Measurements from ENCODE around the gene SLC6A20. TPM values are rescaled to one million over a fixed set of nuclear protein-coding genes. Genes with fewer than 3 reads are reported as not detected.
A peak's percentile ranks its signal among the peaks of the same experiment; 100 is the strongest.
"Not testable (repeated sequence)": the region's sequence is repeated elsewhere in the genome, so short reads cannot be mapped to it uniquely, and the experiment has no call there.

SLC6A20 gene
- total RNA-seq, 2 donors from 2014 or later = 0.23 TPM; not detected in 1

- Mint-ChIP-seq H3K4me3 (peak overlapping the region; percentile 61), H3K4me1 (peaks cover 28% of the 10 kb centered on the region)
- peak; percentile 89 for ATAC-seq
These were observed 23.8 kb downstream of the SLC6A20 start for GRCh38 chr3:45772341-45773035.

DNA sequence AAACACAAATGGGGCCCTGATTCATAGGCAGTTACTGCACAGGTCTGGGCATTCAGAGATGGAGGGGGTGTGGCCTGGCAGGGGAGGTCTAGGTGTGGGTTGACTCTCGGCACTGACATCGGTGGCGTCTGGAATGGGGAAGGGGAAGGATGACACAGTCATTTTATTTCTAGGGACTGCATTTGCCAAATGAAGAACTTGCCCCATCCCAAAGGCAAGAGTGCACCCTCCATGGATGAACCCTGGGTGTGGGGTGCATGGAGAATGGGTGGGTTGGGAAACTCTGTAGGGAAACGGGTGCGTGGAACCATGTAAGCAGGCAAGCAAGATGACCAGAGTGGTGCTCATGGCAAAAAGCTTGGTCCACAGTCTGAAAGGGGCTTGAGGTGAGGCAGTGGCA, 24.5 kb downstream of the SLC6A20 start:
- Mint-ChIP-seq H3K4me1 (peaks cover 28% of the 10 kb centered on the region), H3K36me3 (ENCODE audit: low read depth) (no peaks in the 10 kb centered on the region), H3K4me3 (peak overlapping the region; percentile 64), H3K27me3 (peaks cover 10% of the 10 kb centered on the region), H3K27ac (no peak overlapping the region)
- H3K9me3 ChIP-seq (ENCODE audit: control insufficient read depth, low read length, poor library complexity, severe bottlenecking) = peaks cover 2% of the 10 kb centered on the region
- no peak for DNase-seq
- no peak for ATAC-seq

More at GRCh38 chr3:45772341-45773035, 23.8 kb downstream of the SLC6A20 start:
- Mint-ChIP-seq H3K36me3 (ENCODE audit: low read depth) (no peaks in the 10 kb centered on the region), H3K27me3 (peaks cover 10% of the 10 kb centered on the region), H3K27ac (no peak overlapping the region)
- no peaks in the 10 kb centered on the region for H3K9me3 ChIP-seq (ENCODE audit: control insufficient read depth, low read length, poor library complexity, severe bottlenecking)
- no peak for DNase-seq

- H3K27ac Mint-ChIP-seq = no peak overlapping the region
- no peaks in the 10 kb centered on the region for H3K36me3 Mint-ChIP-seq (ENCODE audit: low read depth)
- peaks cover 4% of the 10 kb centered on the region for H3K9me3 ChIP-seq (ENCODE audit: control insufficient read depth, low read length, poor library complexity, severe bottlenecking)
- no peak for DNase-seq
- no peak overlapping the region for H3K4me3 Mint-ChIP-seq
- ATAC-seq = no peak
- peaks cover 28% of the 10 kb centered on the region for H3K4me1 Mint-ChIP-seq
- H3K27me3 Mint-ChIP-seq = peaks cover 10% of the 10 kb centered on the region
These were observed 25.1 kb downstream of the SLC6A20 start for GRCh38 chr3:45771166-45771775.

DNA sequence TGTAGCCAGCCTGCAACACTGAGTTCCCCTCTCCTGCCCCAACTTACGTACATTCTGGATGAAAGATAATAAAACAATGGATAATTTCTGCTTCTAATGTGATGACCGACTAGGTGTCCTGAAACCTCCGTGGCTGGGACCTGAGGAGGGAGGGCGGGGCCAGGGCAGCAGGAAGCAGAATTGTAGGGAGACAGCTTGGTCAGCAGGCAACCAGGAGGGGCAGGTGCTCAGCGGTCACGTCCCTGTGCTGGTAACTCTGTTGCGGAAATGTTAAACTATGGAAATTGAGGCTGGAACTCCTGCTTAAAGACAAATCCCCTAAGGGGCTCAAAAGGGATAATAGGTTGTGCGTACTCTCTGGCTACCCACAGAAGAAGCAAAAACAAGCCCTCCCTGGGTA, 30.4 kb downstream of the SLC6A20 start:
- Mint-ChIP-seq H3K27ac (no peak overlapping the region), H3K4me1 (peaks cover 4% of the 10 kb centered on the region), H3K4me3 (no peak overlapping the region), H3K36me3 (ENCODE audit: low read depth) (peaks cover 2% of the 10 kb centered on the region), H3K27me3 (peaks cover under 1% of the 10 kb centered on the region)
- DNase-seq (no peak), ATAC-seq (no peak)
- H3K9me3 ChIP-seq (ENCODE audit: control insufficient read depth, low read length, poor library complexity, severe bottlenecking) = peaks cover 4% of the 10 kb centered on the region

- Mint-ChIP-seq H3K4me3 (no peak overlapping the region), H3K27ac (no peak overlapping the region), H3K36me3 (ENCODE audit: low read depth) (peaks cover 2% of the 10 kb centered on the region), H3K4me1 (peaks cover 3% of the 10 kb centered on the region), H3K27me3 (peaks cover 5% of the 10 kb centered on the region)
- peaks cover 4% of the 10 kb centered on the region for H3K9me3 ChIP-seq (ENCODE audit: control insufficient read depth, low read length, poor library complexity, severe bottlenecking)
- no peak for DNase-seq
- ATAC-seq = no peak
These were observed 31.0 kb downstream of the SLC6A20 start for GRCh38 chr3:45765266-45765851.

GRCh38 chr3:45763303-45763675, 33.0 kb downstream of the SLC6A20 start:
- Mint-ChIP-seq H3K27me3 (peaks cover 5% of the 10 kb centered on the region), H3K4me1 (peaks cover 3% of the 10 kb centered on the region), H3K36me3 (ENCODE audit: low read depth) (peaks cover 2% of the 10 kb centered on the region), H3K27ac (no peak overlapping the region), H3K4me3 (no peak overlapping the region)
- H3K9me3 ChIP-seq (ENCODE audit: control insufficient read depth, low read length, poor library complexity, severe bottlenecking) = peaks cover 4% of the 10 kb centered on the region
- DNase-seq = no peak
- no peak for ATAC-seq

- Mint-ChIP-seq H3K4me1 (peaks cover 3% of the 10 kb centered on the region), H3K4me3 (no peak overlapping the region), H3K27ac (no peak overlapping the region), H3K27me3 (peaks cover 5% of the 10 kb centered on the region), H3K36me3 (ENCODE audit: low read depth) (peaks cover 2% of the 10 kb centered on the region)
- peaks cover 4% of the 10 kb centered on the region for H3K9me3 ChIP-seq (ENCODE audit: control insufficient read depth, low read length, poor library complexity, severe bottlenecking)
- ATAC-seq (no peak), DNase-seq (no peak)
These were observed 33.6 kb downstream of the SLC6A20 start for GRCh38 chr3:45762647-45763302.

GRCh38 chr3:45761831-45762230, 34.5 kb downstream of the SLC6A20 start:
- ATAC-seq (no peak), DNase-seq (no peak)
- H3K4me1 Mint-ChIP-seq = peaks cover 3% of the 10 kb centered on the region
- H3K27me3 Mint-ChIP-seq = peaks cover 5% of the 10 kb centered on the region
- peaks cover 2% of the 10 kb centered on the region for H3K9me3 ChIP-seq (ENCODE audit: control insufficient read depth, low read length, poor library complexity, severe bottlenecking)
- H3K4me3 Mint-ChIP-seq = no peak overlapping the region
- peaks cover 2% of the 10 kb centered on the region for H3K36me3 Mint-ChIP-seq (ENCODE audit: low read depth)
- no peak overlapping the region for H3K27ac Mint-ChIP-seq

DNA sequence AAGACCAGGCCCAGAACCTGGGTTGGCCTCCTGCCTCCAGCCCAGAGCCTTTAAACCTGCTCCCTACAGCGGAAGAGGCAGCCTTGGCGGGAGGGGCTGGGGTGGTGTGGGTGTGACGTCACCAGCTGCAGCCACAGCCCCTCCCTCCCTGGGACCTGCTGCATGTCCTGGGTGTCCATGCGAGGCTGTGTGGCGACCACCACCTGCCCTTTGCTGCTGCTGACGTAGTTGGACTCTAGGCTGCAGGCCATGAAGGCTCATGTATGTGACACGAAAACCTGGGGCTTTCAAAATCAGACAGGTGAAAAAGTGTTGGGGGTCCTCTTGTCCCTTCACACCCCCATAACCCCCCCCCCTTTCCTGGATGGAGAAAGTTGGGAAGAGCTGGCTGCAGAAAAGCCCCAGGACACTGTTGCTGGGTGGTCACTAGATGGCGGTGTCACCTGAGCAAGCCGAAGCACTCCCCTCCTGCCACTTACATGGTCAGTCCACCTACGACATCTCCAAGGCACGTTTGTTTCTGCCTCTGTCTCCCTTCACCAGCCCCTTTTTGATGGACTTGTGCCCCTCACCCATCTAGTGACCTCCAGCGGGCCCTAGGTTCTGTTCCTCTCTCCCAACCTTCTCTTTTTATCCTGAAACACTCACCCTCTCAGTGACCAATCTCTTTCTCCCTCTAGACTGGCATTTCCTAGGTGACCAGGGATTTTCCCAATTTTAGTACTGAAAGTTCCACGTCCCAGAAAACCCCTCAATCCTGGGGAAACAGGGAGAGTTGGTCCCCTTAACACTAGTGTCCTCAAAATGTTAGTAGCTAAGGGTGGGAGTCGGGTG, 35.2 kb downstream of the SLC6A20 start:
- peak; percentile 57 for ATAC-seq
- Mint-ChIP-seq H3K27ac (no peak overlapping the region), H3K27me3 (peaks cover 5% of the 10 kb centered on the region), H3K4me1 (peaks cover 3% of the 10 kb centered on the region), H3K36me3 (ENCODE audit: low read depth) (peaks cover 2% of the 10 kb centered on the region), H3K4me3 (no peak overlapping the region)
- H3K9me3 ChIP-seq (ENCODE audit: control insufficient read depth, low read length, poor library complexity, severe bottlenecking) = no peaks in the 10 kb centered on the region
- DNase-seq = no peak

DNA sequence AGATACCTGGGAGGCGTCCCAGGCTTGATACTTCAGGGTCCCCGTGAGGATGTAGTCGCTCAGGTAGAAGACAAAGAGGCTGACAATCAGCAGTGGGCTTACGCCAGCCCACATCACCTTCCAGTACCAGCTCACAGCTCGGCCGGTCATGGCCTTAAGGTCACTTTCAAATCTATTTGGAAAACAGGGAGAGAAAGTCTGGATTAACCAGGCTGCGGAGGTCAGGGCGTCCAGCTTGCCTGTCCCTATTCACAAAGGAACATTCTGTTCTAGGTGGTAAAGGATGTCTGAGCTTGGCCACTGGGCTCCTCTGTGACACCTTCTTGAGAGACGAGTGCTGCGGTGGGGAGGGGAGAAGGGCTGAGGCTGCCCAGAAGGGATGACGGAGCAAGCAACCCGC, 36.5 kb downstream of the SLC6A20 start:
- H3K4me1 Mint-ChIP-seq = peaks cover 3% of the 10 kb centered on the region
- no peak overlapping the region for H3K4me3 Mint-ChIP-seq
- ATAC-seq = no peak
- no peak overlapping the region for H3K27ac Mint-ChIP-seq
- peaks cover 5% of the 10 kb centered on the region for H3K27me3 Mint-ChIP-seq
- no peak for DNase-seq
- H3K9me3 ChIP-seq (ENCODE audit: control insufficient read depth, low read length, poor library complexity, severe bottlenecking) = no peaks in the 10 kb centered on the region
- peaks cover 2% of the 10 kb centered on the region for H3K36me3 Mint-ChIP-seq (ENCODE audit: low read depth)

DNA sequence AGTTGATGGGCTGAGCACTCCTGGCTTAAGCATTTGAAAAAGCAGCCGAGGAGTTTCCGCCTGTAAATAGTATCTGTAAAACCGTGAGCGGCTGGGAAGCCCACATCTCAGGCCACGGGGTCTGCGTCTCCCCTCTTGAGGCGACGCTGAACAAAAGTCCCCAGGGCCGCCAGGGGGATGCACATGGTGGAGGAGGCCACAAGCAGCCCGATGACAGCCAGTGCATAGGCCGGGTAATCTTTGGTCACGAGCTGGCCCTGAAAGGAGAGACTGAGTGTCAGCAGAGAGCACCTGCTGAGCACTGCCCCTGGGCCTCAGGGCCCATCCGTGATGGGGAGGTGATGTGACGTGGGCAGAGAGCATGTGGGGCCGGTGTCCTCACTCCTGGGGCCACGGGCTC, 37.5 kb downstream of the SLC6A20 start:
- no peak overlapping the region for H3K27ac Mint-ChIP-seq
- DNase-seq = no peak
- no peak for ATAC-seq

GRCh38 chr3:45757141-45757540, 39.2 kb downstream of the SLC6A20 start:
- not testable (repeated sequence) for H3K4me1 Mint-ChIP-seq; H3K27ac Mint-ChIP-seq; H3K27me3 Mint-ChIP-seq; H3K9me3 ChIP-seq (ENCODE audit: control insufficient read depth, low read length, poor library complexity, severe bottlenecking); H3K4me3 Mint-ChIP-seq; H3K36me3 Mint-ChIP-seq (ENCODE audit: low read depth); DNase-seq; ATAC-seq

More for the DNA sequence above, 37.5 kb downstream of the SLC6A20 start:
- peaks cover 4% of the 10 kb centered on the region for H3K36me3 Mint-ChIP-seq (ENCODE audit: low read depth)
- H3K27me3 Mint-ChIP-seq = peaks cover 5% of the 10 kb centered on the region
- H3K9me3 ChIP-seq (ENCODE audit: control insufficient read depth, low read length, poor library complexity, severe bottlenecking) = no peaks in the 10 kb centered on the region
- H3K4me1 Mint-ChIP-seq = peaks cover 3% of the 10 kb centered on the region
- no peak overlapping the region for H3K4me3 Mint-ChIP-seq

DNA sequence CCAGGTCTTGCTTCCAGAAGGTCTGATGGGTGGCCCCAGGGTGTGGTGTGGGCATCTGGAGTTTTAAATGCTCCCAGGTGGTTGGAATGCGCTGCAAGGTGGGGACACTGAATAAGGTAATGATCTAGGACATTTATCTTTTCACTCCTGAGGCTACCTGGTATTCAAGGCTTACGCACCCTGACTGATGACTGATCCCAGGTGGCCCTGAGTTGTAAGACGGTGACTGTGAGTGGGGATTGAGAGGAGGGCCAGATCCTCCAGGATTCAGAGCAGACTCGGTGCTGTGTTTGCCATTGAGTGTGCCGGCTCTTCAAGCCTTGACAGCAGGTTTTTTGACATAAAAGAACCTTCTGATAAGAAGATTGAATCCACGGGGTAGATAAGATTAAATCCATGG, 40.3 kb downstream of the SLC6A20 start:
- ATAC-seq = no peak
- Mint-ChIP-seq H3K4me3 (no peak overlapping the region), H3K4me1 (peaks cover 6% of the 10 kb centered on the region), H3K36me3 (ENCODE audit: low read depth) (peaks cover 4% of the 10 kb centered on the region), H3K27ac (no peak overlapping the region), H3K27me3 (peaks cover 5% of the 10 kb centered on the region)
- DNase-seq = no peak
- no peaks in the 10 kb centered on the region for H3K9me3 ChIP-seq (ENCODE audit: control insufficient read depth, low read length, poor library complexity, severe bottlenecking)
